WTC11 (cell line): ENCODE data around the gene RPL18. TPM values are rescaled to one million over a fixed set of nuclear protein-coding genes. Genes with fewer than 3 reads are reported as not detected.
A peak's percentile ranks its signal among the peaks of the same experiment; 100 is the strongest.

Experiments
- ATAC-seq: fragments of 200-7000 bp; cut with Tn5 transposase; 2 replicates; pipeline ENCODE4 v1.10.0; 2021; ENCODE audit warnings: mild to moderate bottlenecking, moderate library complexity
- CTCF ChIA-PET: fragments of 300-600 bp; sonication (Branson Sonifier 250); formaldehyde crosslinking; loops from one replicate; lab custom pipeline; 2021; ENCODE audit warnings: antibody characterized with exemption; lab: Charles Lee
- POLR2A ChIA-PET: fragments of 350-600 bp; sonication (Branson Sonifier 250); formaldehyde crosslinking; loops from one replicate; lab custom pipeline; 2021; ENCODE audit warnings: antibody characterized with exemption; lab: Charles Lee
- DNase-seq: peaks from one replicate; pipeline ENCODE4 v3.0.0; 2021; ENCODE audit warnings: low spot score
- H3K27ac Mint-ChIP-seq: 2 replicates; pipeline ENCODE4 v1.8.0; 2021; ENCODE audit warnings: mixed read lengths
- H3K27me3 Mint-ChIP-seq: 2 replicates; pipeline ENCODE4 v1.8.0; 2021; ENCODE audit warnings: low read depth, mild to moderate bottlenecking, moderate library complexity, mixed read lengths
- H3K36me3 Mint-ChIP-seq: 2 replicates; pipeline ENCODE4 v1.8.0; 2021; ENCODE audit warnings: mixed read lengths
- H3K4me1 Mint-ChIP-seq: 2 replicates; pipeline ENCODE4 v1.8.0; 2022; ENCODE audit warnings: mixed read lengths
- H3K4me3 Mint-ChIP-seq: 2 replicates; pipeline ENCODE4 v1.8.0; 2021; ENCODE audit warnings: mild to moderate bottlenecking, moderate library complexity, mixed read lengths
- H3K9me3 Mint-ChIP-seq: 2 replicates; pipeline ENCODE4 v1.8.0; 2021; ENCODE audit warnings: mixed read lengths
- CTCF ChIP-seq: fragments of 200-600 bp; IDR thresholded peaks from 2 replicates; pipeline ENCODE4 v1.8.0; 2022; ENCODE audit warnings: antibody characterized with exemption
- E2F4 ChIP-seq: sonication (generic); formaldehyde crosslinking; IDR thresholded peaks from 2 replicates; pipeline ENCODE4 v1.8.1; 2022; ENCODE audit warnings: low read depth, mild to moderate bottlenecking, moderate library complexity, missing genetic modification reagents, borderline replicate concordance
- FOXP4 ChIP-seq: sonication (generic); formaldehyde crosslinking; IDR thresholded peaks from 2 replicates; pipeline ENCODE4 v1.8.0; 2022; ENCODE audit warnings: mild to moderate bottlenecking, missing genetic modification reagents
- IRF1 ChIP-seq: sonication (generic); formaldehyde crosslinking; IDR thresholded peaks from 2 replicates; pipeline ENCODE4 v1.8.0; 2023; ENCODE audit warnings: missing genetic modification reagents
- JAZF1 ChIP-seq: fragments of 250-450 bp; sonication (Bioruptor Pico); IDR thresholded peaks from 2 replicates; pipeline ENCODE4 v1.9.0; 2021; ENCODE audit warnings: moderate library complexity, mild to moderate bottlenecking, inconsistent platforms
- JUN ChIP-seq: sonication (generic); formaldehyde crosslinking; IDR thresholded peaks from 2 replicates; pipeline ENCODE4 v1.8.0; 2023; ENCODE audit warnings: mild to moderate bottlenecking, missing genetic modification reagents
- KAT7 ChIP-seq: sonication (generic); formaldehyde crosslinking; IDR thresholded peaks from 2 replicates; pipeline ENCODE4 v1.8.1; 2023; ENCODE audit warnings: missing genetic modification reagents, mild to moderate bottlenecking, borderline replicate concordance
- MAX ChIP-seq: sonication (generic); formaldehyde crosslinking; IDR thresholded peaks from 2 replicates; pipeline ENCODE4 v1.8.0; 2022; ENCODE audit warnings: mild to moderate bottlenecking, missing genetic modification reagents
- MLX ChIP-seq: sonication (generic); formaldehyde crosslinking; IDR thresholded peaks from 2 replicates; pipeline ENCODE4 v1.8.1; 2023; ENCODE audit warnings: mild to moderate bottlenecking, missing genetic modification reagents, moderate library complexity
- MXD4 ChIP-seq: fragments of 250-450 bp; sonication (Bioruptor Pico); IDR thresholded peaks from 2 replicates; pipeline ENCODE4 v1.8.0; 2021; ENCODE audit warnings: mild to moderate bottlenecking, moderate library complexity, borderline replicate concordance
- MYBL2 ChIP-seq: sonication (generic); formaldehyde crosslinking; IDR thresholded peaks from 2 replicates; pipeline ENCODE4 v1.8.1; 2023; ENCODE audit warnings: mild to moderate bottlenecking, moderate library complexity, missing genetic modification reagents
- RELA ChIP-seq: sonication (generic); formaldehyde crosslinking; IDR thresholded peaks from 2 replicates; pipeline ENCODE4 v1.8.1; 2022; ENCODE audit warnings: missing genetic modification reagents, mild to moderate bottlenecking, borderline replicate concordance
- SMAD3 ChIP-seq: sonication (generic); formaldehyde crosslinking; IDR thresholded peaks from 2 replicates; pipeline ENCODE4 v1.8.0; 2022; ENCODE audit warnings: missing genetic modification reagents, mild to moderate bottlenecking, borderline replicate concordance
- SMAD4 ChIP-seq: sonication (generic); formaldehyde crosslinking; IDR thresholded peaks from 2 replicates; pipeline ENCODE4 v1.8.0; 2022; ENCODE audit warnings: mild to moderate bottlenecking, missing genetic modification reagents
- SOX15 ChIP-seq: fragments of 250-450 bp; sonication (Bioruptor Pico); IDR thresholded peaks from 2 replicates; pipeline ENCODE4 v1.9.0; 2021; ENCODE audit warnings: mild to moderate bottlenecking
- SP1 ChIP-seq: sonication (generic); formaldehyde crosslinking; conservative IDR thresholded peaks from 2 replicates; pipeline ENCODE4 v1.8.1; 2022; ENCODE audit warnings: missing genetic modification reagents
- STAT6 ChIP-seq: sonication (generic); formaldehyde crosslinking; conservative IDR thresholded peaks from 2 replicates; pipeline ENCODE4 v1.8.1; 2023; ENCODE audit warnings: mild to moderate bottlenecking, low read depth, missing genetic modification reagents, moderate library complexity
- TEAD1 ChIP-seq: sonication (generic); formaldehyde crosslinking; IDR thresholded peaks from 2 replicates; pipeline ENCODE4 v1.8.0; 2022; ENCODE audit warnings: mild to moderate bottlenecking, missing genetic modification reagents
- ZBTB43 ChIP-seq: sonication (generic); formaldehyde crosslinking; IDR thresholded peaks from 2 replicates; pipeline ENCODE4 v1.8.1; 2023; ENCODE audit warnings: mild to moderate bottlenecking, missing genetic modification reagents
- ZMAT4 ChIP-seq: fragments of 250-450 bp; sonication (Bioruptor Pico); IDR thresholded peaks from 2 replicates; pipeline ENCODE4 v1.9.0; 2021; ENCODE audit warnings: mild to moderate bottlenecking
- ZNF121 ChIP-seq: sonication (generic); formaldehyde crosslinking; IDR thresholded peaks from 2 replicates; pipeline ENCODE4 v1.8.0; 2023; ENCODE audit warnings: missing genetic modification reagents
- ZSCAN18 ChIP-seq: fragments of 250-450 bp; sonication (Bioruptor Pico); IDR thresholded peaks from 2 replicates; pipeline ENCODE4 v2.1.2; 2022; ENCODE audit warnings: mild to moderate bottlenecking, moderate library complexity
- total RNA-seq: library from RNA; stranded (reverse); gene quantifications from 3 replicates; pipeline ENCODE4 v1.2.3, GENCODE V29; 2021

The RPL18 gene
- total RNA-seq, 1 experiment from 2014 or later: 1,712 TPM

GRCh38 chr19:48569814-48570213 lies 49.2 kb downstream of the RPL18 start (continued):
- no peak for TF ChIP-seq MXD4 (CRISPR knock-in tag)
- TF ChIP-seq JAZF1 (CRISPR knock-in tag): no peak
- TF ChIP-seq JUN (CRISPR knock-in tag): no peak
- TF ChIP-seq ZSCAN18 (CRISPR knock-in tag): no peak
- no peak for TF ChIP-seq SP1 (CRISPR knock-in tag)
- TF ChIP-seq SOX15 (CRISPR knock-in tag): no peak
- TF ChIP-seq E2F4 (CRISPR knock-in tag): no peak
- no peak for TF ChIP-seq CTCF
- no peak for TF ChIP-seq TEAD1 (CRISPR knock-in tag)
- no peak for TF ChIP-seq MLX

GRCh38 chr19:48568345-48568886 lies 50.6 kb downstream of the RPL18 start:
- Mint-ChIP-seq H3K27me3 (peaks cover 6% of the 10 kb centered on the region; the same call in 1 of the 2 replicates), H3K36me3 (no peaks in the 10 kb centered on the region), H3K9me3 (no peaks in the 10 kb centered on the region), H3K4me1 (peaks cover 15% of the 10 kb centered on the region), H3K27ac (no peak overlapping the region), H3K4me3 (no peak overlapping the region; the same call in 1 of the 2 replicates)
- DNase-seq: no peak
- ChIA-PET CTCF (interaction anchor here (0.7 to 4.4 kb wide), 10 partner anchors 11 to 79 kb away, joined by 3 to 25 read pairs (median 3); no protein-coding TSS in a partner anchor), POLR2A (interaction anchor here (0.6 to 1.3 kb wide), 2 partner anchors 79 to 1025 kb away, joined by 4 read pairs; no protein-coding TSS in a partner anchor)
- ATAC-seq: peak; percentile 51
- TF ChIP-seq RELA: no peak
- no peak for TF ChIP-seq FOXP4 (CRISPR knock-in tag)
- TF ChIP-seq ZBTB43: no peak
- no peak for TF ChIP-seq SMAD4
- TF ChIP-seq KAT7 (CRISPR knock-in tag): no peak
- TF ChIP-seq MYBL2 (CRISPR knock-in tag): no peak
- no peak for TF ChIP-seq ZMAT4 (CRISPR knock-in tag)
- TF ChIP-seq MAX (CRISPR knock-in tag): no peak
- no peak for TF ChIP-seq SMAD3
- no peak for TF ChIP-seq STAT6 (CRISPR knock-in tag)
- TF ChIP-seq ZSCAN18 (CRISPR knock-in tag): no peak
- TF ChIP-seq ZNF121 (CRISPR knock-in tag): no peak
- no peak for TF ChIP-seq IRF1 (CRISPR knock-in tag)
